Spleen (tissue), 11 donors: ENCODE data around the gene MEA1. TPM values are rescaled to one million over a fixed set of nuclear protein-coding genes. Genes with fewer than 3 reads are reported as not detected.
"Not testable (repeated sequence)": the region's sequence is repeated elsewhere in the genome, so short reads cannot be mapped to it uniquely, and the experiment has no call there.

Experiments used
- DNase-seq: peaks from one replicate; pipeline ENCODE4 v3.0.0-alpha.2; 2020
- H3K27ac ChIP-seq, 8 donors: fragments of 200-600 bp; sonication (generic) in 7 of 8; 1 replicate in 4 of 8; 2 replicates in 4 of 8; pipeline versions ENCODE4 v1.5.0 to v1.8.0; 2016 to 2021; ENCODE audit warnings: inconsistent platforms in 4 of 8, mild to moderate bottlenecking in 4 of 8, moderate library complexity in 1 of 8
- H3K27me3 ChIP-seq, 7 donors: fragments of 200-600 bp; sonication (generic) in 6 of 7; replicated peaks in 1 of 7; 1 replicate in 4 of 7; 2 replicates in 3 of 7; pipeline versions ENCODE4 v1.5.0 to v1.8.0; 2016 to 2021; ENCODE audit warnings: inconsistent platforms in 3 of 7, mild to moderate bottlenecking in 1 of 7
- H3K36me3 ChIP-seq, 6 donors: fragments of 200-600 bp; sonication (generic) in 5 of 6; 1 replicate in 4 of 6; 2 replicates in 2 of 6; pipeline versions ENCODE4 v1.5.0 to v1.8.0; 2016 to 2021; ENCODE audit warnings: inconsistent platforms in 2 of 6
- H3K4me1 ChIP-seq, 6 donors: fragments of 200-600 bp; sonication (generic) in 5 of 6; 1 replicate in 3 of 6; 2 replicates in 3 of 6; pipeline versions ENCODE4 v1.5.0 to v1.8.0; 2016 to 2021; ENCODE audit warnings: inconsistent platforms in 3 of 6
- H3K4me3 ChIP-seq, 8 donors: fragments of 200-600 bp; sonication (generic) in 7 of 8; 1 replicate in 4 of 8; 2 replicates in 4 of 8; pipeline versions ENCODE4 v1.5.0 to v1.8.0; 2016 to 2021; ENCODE audit warnings: inconsistent platforms in 4 of 8, mild to moderate bottlenecking in 4 of 8, moderate library complexity in 2 of 8
- H3K9me3 ChIP-seq, 8 donors: fragments of 200-600 bp; sonication (generic) in 7 of 8; 1 replicate in 4 of 8; 2 replicates in 4 of 8; pipeline versions ENCODE4 v1.5.0 to v1.8.0; 2016 to 2021; ENCODE audit warnings: inconsistent platforms in 4 of 8
- POLR2A ChIP-seq, 3 donors: fragments of 450-650 bp; IDR thresholded peaks; one replicate each; pipeline ENCODE4 v1.5.1; 2017; ENCODE audit warnings: antibody characterized with exemption in 3 of 3, mild to moderate bottlenecking in 1 of 3
- POLR2AphosphoS5 ChIP-seq, 3 donors: sonication (generic); formaldehyde crosslinking; IDR thresholded peaks; one replicate each; pipeline ENCODE4 v1.5.1; 2017; ENCODE audit warnings: antibody characterized with exemption in 3 of 3
- WGBS, 5 donors: extraction: QIAGEN DNeasy Blood & Tissue Kit in 3 of 5; methylation state at CpG; one replicate each; pipeline versions ENCODE4 v1.1.5 to v1.1.7; 2013 to 2018; 5-methylcytosine and 5-hydroxymethylcytosine counted together
- intact Hi-C: fragments of 100-400 bp; cut with DNase I; formaldehyde crosslinking; loops from one replicate; pipeline ENCODE4 v1.15.0; 2023; ENCODE audit warnings: low total_unique reads
- polyA plus RNA-seq, 3 donors: library from polyadenylated mRNA; stranded (reverse); fragments of 200-250 nt; gene quantifications; one replicate each; pipeline ENCODE4 v1.2.1, GENCODE V29; 2013
- total RNA-seq, 7 donors: library from RNA; depleted of rRNA in 3 of 7; stranded (reverse); fragments of >200 nt in 3 of 7; fragmentation: NEBNext Ultra II Directional in 4 of 7; extraction: Animal tissue kit (Norgen Biotek cat#: 25700) in 4 of 7; gene quantifications; one replicate each; pipeline versions ENCODE4 v1.1.0 to v1.2.1, GENCODE V29; 2016 to 2021
- TF ChIP-seq, protein P1 (sequence below), 11 experiments: fragments of 200-600 bp in 7 of 11; fragments of 450-650 bp in 4 of 11; sonication (generic) in 4 of 11; IDR thresholded peaks in 8 of 11; conservative IDR thresholded peaks in 3 of 11; 1 replicate in 7 of 11; 2 replicates in 4 of 11; pipeline versions ENCODE4 v1.4.0 to v1.8.0; 2016 to 2021; ENCODE audit warnings: antibody characterized with exemption in 11 of 11, inconsistent platforms in 4 of 11, mild to moderate bottlenecking in 1 of 11
- donor health status: healthy with polysubstance abuse.
- donor health status: DM: no; HTN: no; CAD: no; lungs with moderate emphysema.
- donor health status: DM: no; HTN: no; CAD: no.
- donor health status: Bipolar disorder and iron deficiency.
- donor health status: healthy.
- donor health status: DM: no; HTN: no; CAD: no.
- donor health status: DM: yes; HTN: yes; CAD: no.

The MEA1 gene
- total and polyA plus RNA-seq, 10 donors = 33.3 to 89.4 (median 43.4) TPM

DNA sequence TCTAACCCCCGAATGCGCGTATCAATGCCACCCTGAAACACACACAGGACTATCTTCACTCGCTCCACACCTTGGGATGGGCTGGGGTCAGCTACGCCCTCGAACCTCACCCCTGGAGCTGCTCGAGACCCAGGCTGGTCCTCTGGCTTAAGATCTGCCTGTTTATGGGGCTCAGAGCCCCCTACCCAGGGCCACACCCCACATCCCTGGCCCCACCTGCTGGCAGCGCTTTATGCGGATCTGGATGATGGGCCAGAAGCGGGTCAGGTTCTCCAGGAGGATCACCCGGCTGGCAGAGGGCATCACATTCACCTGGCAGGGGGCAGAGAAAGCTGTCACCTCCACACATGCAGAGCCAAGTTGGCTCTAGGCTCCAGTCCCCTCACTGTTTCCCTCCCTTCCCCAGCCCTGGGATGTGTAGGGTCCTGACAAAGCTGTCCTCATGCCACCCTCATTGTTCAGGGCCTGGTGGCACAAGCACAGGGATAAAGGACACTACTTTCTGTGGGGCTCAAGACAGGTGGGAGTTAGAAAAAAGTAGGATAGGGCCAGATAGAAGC is 31.7 kb upstream of the MEA1 start:
- Histone ChIP-seq H3K36me3 (peaks cover 0 to 97% (median 75%) of the 10 kb centered on the region in 6 donors), H3K9me3 (no peaks in the 10 kb centered on the region), H3K4me1 (no peaks in the 10 kb centered on the region), H3K4me3 (no peak overlapping the region), H3K27me3 (no peaks in the 10 kb centered on the region), H3K27ac (no peak overlapping the region)
- TF ChIP-seq, protein P1, sequence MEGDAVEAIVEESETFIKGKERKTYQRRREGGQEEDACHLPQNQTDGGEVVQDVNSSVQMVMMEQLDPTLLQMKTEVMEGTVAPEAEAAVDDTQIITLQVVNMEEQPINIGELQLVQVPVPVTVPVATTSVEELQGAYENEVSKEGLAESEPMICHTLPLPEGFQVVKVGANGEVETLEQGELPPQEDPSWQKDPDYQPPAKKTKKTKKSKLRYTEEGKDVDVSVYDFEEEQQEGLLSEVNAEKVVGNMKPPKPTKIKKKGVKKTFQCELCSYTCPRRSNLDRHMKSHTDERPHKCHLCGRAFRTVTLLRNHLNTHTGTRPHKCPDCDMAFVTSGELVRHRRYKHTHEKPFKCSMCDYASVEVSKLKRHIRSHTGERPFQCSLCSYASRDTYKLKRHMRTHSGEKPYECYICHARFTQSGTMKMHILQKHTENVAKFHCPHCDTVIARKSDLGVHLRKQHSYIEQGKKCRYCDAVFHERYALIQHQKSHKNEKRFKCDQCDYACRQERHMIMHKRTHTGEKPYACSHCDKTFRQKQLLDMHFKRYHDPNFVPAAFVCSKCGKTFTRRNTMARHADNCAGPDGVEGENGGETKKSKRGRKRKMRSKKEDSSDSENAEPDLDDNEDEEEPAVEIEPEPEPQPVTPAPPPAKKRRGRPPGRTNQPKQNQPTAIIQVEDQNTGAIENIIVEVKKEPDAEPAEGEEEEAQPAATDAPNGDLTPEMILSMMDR (IDR thresholded peaks at IDR 0.05 in 8 of 11, conservative IDR thresholded peaks at IDR 0.05 in 3 of 11) = no peak
- no peak for TF ChIP-seq POLR2AphosphoS5 (IDR thresholded peaks at IDR 0.05)
- TF ChIP-seq POLR2A (IDR thresholded peaks at IDR 0.05) = no peak
- intact Hi-C loops = no loop called here
- WGBS, 5 donors = 92 to 99% (median 96%) methylated on average over 7 to 11 of the region's 11 CpGs
- DNase-seq = no peak

DNA sequence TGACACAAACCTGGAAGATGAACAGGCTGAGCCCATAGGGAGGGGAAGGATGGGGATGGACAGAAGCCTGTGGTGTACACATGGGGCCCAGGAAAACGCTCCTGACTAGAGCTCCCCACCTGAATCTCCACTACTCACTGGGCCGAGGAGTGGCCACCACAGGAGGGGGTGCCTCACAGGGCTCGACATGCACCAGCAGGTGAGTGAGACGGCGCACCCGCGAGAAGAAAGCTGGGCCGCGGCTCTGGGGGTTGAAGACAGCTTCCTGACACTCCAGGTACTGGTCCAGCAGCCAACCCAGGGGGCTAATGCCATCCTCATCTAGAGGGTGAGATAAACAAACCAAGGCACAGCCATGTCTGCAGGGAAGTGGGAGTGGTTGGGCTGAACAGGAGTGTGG is 29.6 kb upstream of the MEA1 start:
- H3K4me1 ChIP-seq = no peaks in the 10 kb centered on the region
- peaks cover 0 to 98% (median 77%) of the 10 kb centered on the region in 6 donors for H3K36me3 ChIP-seq
- no peak for DNase-seq
- 95 to 100% (median 95%) methylated on average over 9 of the region's 9 CpGs for WGBS, 5 donors
- H3K27me3 ChIP-seq = no peaks in the 10 kb centered on the region
- no peaks in the 10 kb centered on the region for H3K9me3 ChIP-seq
- TF ChIP-seq POLR2A (IDR thresholded peaks at IDR 0.05) (no peak), POLR2AphosphoS5 (IDR thresholded peaks at IDR 0.05) (no peak)
- TF ChIP-seq, protein P1 (IDR thresholded peaks at IDR 0.05 in 8 of 11, conservative IDR thresholded peaks at IDR 0.05 in 3 of 11) = no peak
- intact Hi-C loops = no loop called here
- no peak overlapping the region for H3K4me3 ChIP-seq
- H3K27ac ChIP-seq = no peak overlapping the region

DNA sequence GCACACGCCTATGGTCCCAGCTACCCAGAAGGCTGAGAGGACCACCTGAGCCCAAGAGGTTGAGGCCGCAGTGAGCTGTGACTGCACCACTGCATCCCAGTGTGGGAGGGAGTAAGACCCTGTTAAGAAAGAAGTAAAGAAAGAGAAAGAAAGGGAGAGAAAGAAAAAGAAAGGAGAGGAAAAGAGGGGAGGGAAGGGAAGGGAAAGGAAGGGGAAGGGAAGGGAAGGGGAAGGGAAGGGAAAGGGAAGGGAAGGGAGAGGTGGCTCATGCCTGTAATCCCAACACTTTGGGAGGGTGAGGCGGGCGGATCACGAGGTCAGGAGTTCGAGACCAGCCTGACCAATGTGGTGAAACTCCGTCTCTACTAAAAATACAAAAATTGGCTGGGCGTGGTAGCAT is 27.7 kb upstream of the MEA1 start:
- H3K9me3 ChIP-seq, H3K4me3 ChIP-seq, H3K4me1 ChIP-seq, H3K27ac ChIP-seq, H3K27me3 ChIP-seq, DNase-seq, intact Hi-C loops: not testable (repeated sequence)
- 88 to 94% (median 92%) methylated on average over 6 to 8 of the region's 8 CpGs for WGBS, 5 donors
- peaks cover 0 to 98% (median 82%) of the 10 kb centered on the region in 6 donors for H3K36me3 ChIP-seq

DNA sequence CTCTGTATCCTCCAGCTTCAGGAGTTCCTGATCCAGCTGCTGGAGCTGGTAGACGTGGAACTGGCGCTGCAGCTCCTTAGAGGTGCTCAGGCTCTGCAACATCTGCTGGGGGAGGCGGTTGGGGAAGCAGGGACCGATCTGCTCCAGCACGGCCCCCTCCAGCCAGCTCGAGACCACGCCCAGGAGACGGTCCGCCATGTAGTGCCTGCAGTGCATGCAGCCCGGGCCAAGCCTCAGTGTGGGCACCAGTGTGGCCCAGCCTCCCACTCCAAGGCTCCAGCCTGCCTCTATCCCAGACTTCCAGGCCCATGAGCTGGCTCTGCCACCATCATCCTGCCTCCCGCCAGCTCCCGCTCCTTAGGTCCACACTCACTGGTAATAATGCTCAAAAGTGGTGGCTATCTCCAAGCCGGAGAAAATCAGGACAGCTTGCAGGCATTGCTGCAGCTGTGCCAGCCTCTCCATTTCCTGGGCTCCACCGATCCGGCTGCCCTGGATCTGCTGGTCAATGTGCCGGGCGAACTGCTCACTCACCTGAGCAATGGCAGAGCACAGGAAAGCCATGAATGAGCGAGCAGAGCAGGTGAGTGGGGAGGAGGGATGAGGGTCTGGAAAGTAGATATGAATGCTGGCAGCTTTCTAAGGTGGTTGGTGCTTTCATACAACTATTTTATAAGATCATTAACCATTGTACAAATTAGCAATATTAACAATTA is 27.0 kb upstream of the MEA1 start:
- Histone ChIP-seq H3K4me3 (no peak overlapping the region), H3K36me3 (peaks cover 0 to 98% (median 79%) of the 10 kb centered on the region in 6 donors), H3K27ac (no peak overlapping the region), H3K27me3 (no peaks in the 10 kb centered on the region), H3K9me3 (no peaks in the 10 kb centered on the region), H3K4me1 (no peaks in the 10 kb centered on the region)
- intact Hi-C loops = no loop called here
- DNase-seq = no peak
- TF ChIP-seq, protein P1 (IDR thresholded peaks at IDR 0.05 in 8 of 11, conservative IDR thresholded peaks at IDR 0.05 in 3 of 11) = no peak
- TF ChIP-seq POLR2AphosphoS5 (IDR thresholded peaks at IDR 0.05) = peak in 1 of 3 donors; percentile 42
- WGBS, 5 donors = 95 to 97% (median 95%) methylated on average over 13 to 18 of the region's 18 CpGs
